K562 (cell line): ENCODE results near the gene ZNF215. TPM values are rescaled to one million over a fixed set of nuclear protein-coding genes. Genes with fewer than 3 reads are reported as not detected.

Experiments
- ATAC-seq: fragments of 200-7000 bp; cut with Tn5 transposase; 3 replicates; pipeline ENCODE4 v1.9.1; 2020; ENCODE audit warnings: moderate library complexity
- BruUV-seq: library from RNA; stranded (reverse); fragments of 400-500 nt; replicated peaks from 2 replicates; lab custom pipeline; 2021; lab: Mats Ljungman, UMichigan
- CTCF ChIA-PET: fragments of 300-600 bp; formaldehyde crosslinking; extraction: SDS; loops from one replicate; lab custom pipeline; 2021; ENCODE audit warnings: low intra/inter-chr PET ratio; lab: Yijun Ruan, JAX
- POLR2A ChIA-PET: fragments of 300-600, 350-650 bp; sonication (Branson Sonifier 250); formaldehyde crosslinking; extraction: SDS; loops from one replicate; lab custom pipeline; 2021; ENCODE audit warnings: antibody characterized with exemption, inconsistent platforms; lab: Yijun Ruan, JAX
- DNase-seq, 4 experiments: peaks; one replicate each; pipeline versions ENCODE4 v3.0.0 to v3.0.0-alpha.2; 2011 to 2018; ENCODE audit warnings: low spot score in 3 of 4, mixed read lengths in 3 of 4; ENCODE audit errors: extremely low read depth in 1 of 4
- FAIRE-seq: peaks from 2 replicates; lab custom pipeline; 2011; peaks lifted over from hg19 to GRCh38; lab: Jason Lieb, UNC
- H2AFZ ChIP-seq: 2 replicates; pipeline ENCODE4 v1.6.0; 2011; ENCODE audit warnings: low read depth, low read length, control low read depth, inconsistent platforms
- H3K27ac ChIP-seq: fragments of 200-600 bp; 3 replicates; pipeline ENCODE4 v1.8.0; 2011; ENCODE audit warnings: low read depth, mild to moderate bottlenecking, control low read depth, inconsistent platforms, low read length, moderate library complexity, mixed read lengths; ENCODE audit errors: extremely low read depth
- H3K27me3 ChIP-seq, 2 experiments: fragments of 300-600 bp in 1 of 2; 2 replicates in 1 of 2; 3 replicates in 1 of 2; pipeline versions ENCODE4 v1.6.0 to v1.8.0; 2011; ENCODE audit warnings: inconsistent platforms in 2 of 2, low read length in 2 of 2, mild to moderate bottlenecking in 1 of 2, mixed read lengths in 1 of 2, moderate library complexity in 1 of 2; ENCODE audit not compliant: control insufficient read depth in 2 of 2, insufficient read depth in 2 of 2
- H3K36me3 ChIP-seq: fragments of 300-600 bp; 3 replicates; pipeline ENCODE4 v1.8.0; 2011; ENCODE audit warnings: mild to moderate bottlenecking, low read length, inconsistent platforms; ENCODE audit not compliant: control insufficient read depth, insufficient read depth
- H3K4me1 ChIP-seq, 2 experiments: fragments of 200-600 bp in 1 of 2; replicated peaks in 1 of 2; 2 replicates in 1 of 2; 3 replicates in 1 of 2; pipeline versions ENCODE4 v1.5.1 to v1.8.0; 2011; ENCODE audit warnings: inconsistent platforms in 2 of 2, low read length in 2 of 2, mild to moderate bottlenecking in 1 of 2, mixed read lengths in 1 of 2, moderate library complexity in 1 of 2; ENCODE audit not compliant: control insufficient read depth in 2 of 2, insufficient read depth in 2 of 2
- H3K4me2 ChIP-seq: 2 replicates; pipeline ENCODE4 v1.6.1; 2011; ENCODE audit warnings: low read length, control low read depth, inconsistent platforms, mixed read lengths; ENCODE audit not compliant: insufficient read depth
- H3K4me3 ChIP-seq: fragments of 200-600 bp; sonication (generic), shearing (Covaris generic); 2 replicates; pipeline ENCODE4 v1.5.1; 2016; ENCODE audit warnings: control low read depth, inconsistent platforms
- H3K79me2 ChIP-seq: fragments of 200-600 bp; 3 replicates; pipeline ENCODE4 v1.8.0; 2011; ENCODE audit warnings: low read length, inconsistent platforms; ENCODE audit not compliant: control insufficient read depth, insufficient read depth
- H3K9ac ChIP-seq, 2 experiments: 2 replicates each; pipeline versions ENCODE4 v1.6.0 to v1.6.1; 2011; ENCODE audit warnings: low read depth in 2 of 2, low read length in 2 of 2, control low read depth in 1 of 2, inconsistent platforms in 1 of 2, mild to moderate bottlenecking in 1 of 2, mixed read lengths in 1 of 2; ENCODE audit not compliant: insufficient read depth in 1 of 2
- H3K9me1 ChIP-seq: one replicate; pipeline ENCODE4 v1.6.0; 2011; ENCODE audit warnings: inconsistent platforms, mild to moderate bottlenecking, low read length, moderate library complexity; ENCODE audit not compliant: control insufficient read depth, insufficient read depth
- H3K9me3 ChIP-seq: replicated peaks from 2 replicates; pipeline ENCODE4 v1.5.1; 2011; ENCODE audit warnings: low read depth, low read length, inconsistent platforms; ENCODE audit not compliant: control insufficient read depth, insufficient read depth
- H4K20me1 ChIP-seq: replicated peaks from 2 replicates; pipeline ENCODE4 v1.6.1; 2011; ENCODE audit warnings: low read length, inconsistent platforms, mixed read lengths; ENCODE audit not compliant: control insufficient read depth, insufficient read depth
- JUN ChIP-seq, 2 experiments: sonication (generic) in 1 of 2; formaldehyde crosslinking in 1 of 2; IDR thresholded peaks; 2 replicates each; pipeline versions ENCODE4 v1.6.1 to v1.8.0; 2012 to 2022; ENCODE audit warnings: borderline replicate concordance in 2 of 2, mild to moderate bottlenecking in 2 of 2, improper control_type of control experiment in 1 of 2, low read depth in 1 of 2, low read length in 1 of 2, missing genetic modification reagents in 1 of 2
- MEF2A ChIP-seq: IDR thresholded peaks from 2 replicates; pipeline ENCODE4 v1.6.1; 2011; ENCODE audit warnings: low read depth, mild to moderate bottlenecking, low read length, moderate library complexity; ENCODE audit not compliant: control insufficient read depth
- TBP ChIP-seq: optimal IDR thresholded peaks from 2 replicates; pipeline ENCODE3; 2011; ENCODE audit warnings: low read depth, low read length, improper control_type of control experiment
- ZNF436 ChIP-seq: fragments of 250-450, 450-650 bp; sonication (Bioruptor Pico); formaldehyde crosslinking; IDR thresholded peaks from 2 replicates; pipeline ENCODE4 v1.7.0; 2020; ENCODE audit warnings: mild to moderate bottlenecking
- ZNF518B ChIP-seq: fragments of 250-450 bp; sonication (Bioruptor Pico); IDR thresholded peaks from 2 replicates; pipeline ENCODE4 v1.5.0; 2021; ENCODE audit warnings: mild to moderate bottlenecking, moderate library complexity
- ZNF707 ChIP-seq: fragments of 250-450 bp; sonication (Bioruptor Pico); conservative IDR thresholded peaks from 2 replicates; pipeline ENCODE4 v1.8.0; 2022; ENCODE audit warnings: inconsistent platforms, mild to moderate bottlenecking, moderate library complexity
- WGBS: fragments of 100-300 bp; shearing (Covaris generic); methylation state at CpG from one replicate; pipeline ENCODE4 v1.1.6; 2016; ENCODE audit warnings: low coverage, mixed read lengths; ENCODE audit not compliant: insufficient coverage; ENCODE audit errors: missing lambda C conversion rate; 5-methylcytosine and 5-hydroxymethylcytosine counted together
- in situ Hi-C: fragments of 300-500 bp; cut with MboI; formaldehyde crosslinking; loops from 4 replicates; pipeline ENCODE4 v1.15.0; 2018; ENCODE audit warnings: inconsistent platforms, mixed read lengths
- intact Hi-C: fragments of 100-400 bp; cut with micrococcal nuclease; formaldehyde crosslinking; loops from 2 replicates; pipeline ENCODE4 v1.14.2; 2022
- polyA plus RNA-seq, 8 experiments: library from polyadenylated mRNA; depleted of rRNA in 4 of 8; stranded (reverse) in 5 of 8; unstranded in 3 of 8; fragments of >200 nt; fragmentation: Nextera tagmentation in 2 of 8; fragmentation: Illumina TruSeq in 1 of 8; extraction: Ambion mirVana in 2 of 8; extraction: Trizol in 1 of 8; gene quantifications; 2 replicates each; pipeline versions ENCODE4 v1.2.1 to v1.2.3, GENCODE V29; 2011 to 2014; ENCODE audit warnings: inconsistent platforms in 1 of 8, missing spikeins in 1 of 8
- total RNA-seq, 7 experiments: library from RNA; depleted of rRNA in 6 of 7; stranded (reverse); fragments of >200 nt in 6 of 7; fragmentation: Illumina TruSeq in 2 of 7; extraction: Trizol in 2 of 7; gene quantifications; 2 replicates each; pipeline versions ENCODE4 v1.2.1 to v1.2.3, GENCODE V29; 2011 to 2021; ENCODE audit warnings: low replicate concordance in 1 of 7
- TF ChIP-seq, protein P1 (sequence below), 2 experiments: fragments of 450-650 bp in 1 of 2; sonication (generic) in 1 of 2; formaldehyde crosslinking; conservative IDR thresholded peaks; 2 replicates each; pipeline versions ENCODE4 v1.4.0 to v1.8.1; 2020 to 2022; ENCODE audit warnings: mild to moderate bottlenecking in 1 of 2, missing genetic modification reagents in 1 of 2

The ZNF215 gene
- total and polyA plus RNA-seq, 9 of the 15 experiments (the other 6 are each of a cell fraction or from before 2014, with no cell fraction given), result 11.2 to 19.1 (median 14.2) TPM

- Histone ChIP-seq H3K36me3 (no peaks in the 10 kb centered on the region), H2AFZ (no peak overlapping the region), H3K27ac (no peak overlapping the region), H3K4me3 (no peak overlapping the region), H3K9me1 (no peaks in the 10 kb centered on the region), H3K9ac (no peak overlapping the region), H3K4me1 (no peaks in the 10 kb centered on the region), H3K9me3 (no peaks in the 10 kb centered on the region), H4K20me1 (no peaks in the 10 kb centered on the region), H3K27me3 (0 out of 5 replicates have a peak, but pooled peaks cover 0 to 6% of the 10 kb centered on the region in 2 experiments), H3K4me2 (no peak overlapping the region), H3K79me2 (no peaks in the 10 kb centered on the region)
- WGBS, result 3% methylated on average over 3 of the region's 3 CpGs
- FAIRE-seq (no peak), DNase-seq (no peak), ATAC-seq (no peak)
- TF ChIP-seq, protein P1, sequence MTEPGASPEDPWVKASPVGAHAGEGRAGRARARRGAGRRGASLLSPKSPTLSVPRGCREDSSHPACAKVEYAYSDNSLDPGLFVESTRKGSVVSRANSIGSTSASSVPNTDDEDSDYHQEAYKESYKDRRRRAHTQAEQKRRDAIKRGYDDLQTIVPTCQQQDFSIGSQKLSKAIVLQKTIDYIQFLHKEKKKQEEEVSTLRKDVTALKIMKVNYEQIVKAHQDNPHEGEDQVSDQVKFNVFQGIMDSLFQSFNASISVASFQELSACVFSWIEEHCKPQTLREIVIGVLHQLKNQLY (CRISPR knock-in tag; conservative IDR thresholded peaks at IDR 0.05), result no peak
- TF ChIP-seq ZNF518B (CRISPR knock-in tag) (no peak), ZNF436 (CRISPR knock-in tag) (no peak), JUN (IDR thresholded peaks at IDR 0.05; ENCODE audit: borderline replicate concordance, low read depth, low read length) (no peak), JUN (CRISPR knock-in tag; IDR thresholded peaks at IDR 0.05; ENCODE audit: borderline replicate concordance) (no peak), ZNF707 (CRISPR knock-in tag) (no peak), TBP (no peak), MEF2A (no peak)
- in situ Hi-C loops, result no loop called here
- no TSS peak for BruUV-seq
- ChIA-PET CTCF (no interaction called here), POLR2A (interaction anchor here (1.9 kb wide), 1 partner anchor 13 kb away, joined by 10 read pairs; the partner anchor contains the start of gene OR10A2)
- intact Hi-C loops, result no loop called here
These were observed 49.3 kb upstream of the ZNF215 start for GRCh38 chr11:6876914-6877313.
